NCI-H1436 treated with DMSO at 0.1 percent for 48 hours (cell line): ENCODE measurements around the gene UGT2A1.
"Not testable (repeated sequence)": the region's sequence is repeated elsewhere in the genome, so short reads cannot be mapped to it uniquely, and the experiment has no call there.

Source experiments
- DNase-seq: peaks from one replicate; lab custom pipeline; 2025; lab: John Stamatoyannopoulos, UW

UGT2A1 gene

DNA sequence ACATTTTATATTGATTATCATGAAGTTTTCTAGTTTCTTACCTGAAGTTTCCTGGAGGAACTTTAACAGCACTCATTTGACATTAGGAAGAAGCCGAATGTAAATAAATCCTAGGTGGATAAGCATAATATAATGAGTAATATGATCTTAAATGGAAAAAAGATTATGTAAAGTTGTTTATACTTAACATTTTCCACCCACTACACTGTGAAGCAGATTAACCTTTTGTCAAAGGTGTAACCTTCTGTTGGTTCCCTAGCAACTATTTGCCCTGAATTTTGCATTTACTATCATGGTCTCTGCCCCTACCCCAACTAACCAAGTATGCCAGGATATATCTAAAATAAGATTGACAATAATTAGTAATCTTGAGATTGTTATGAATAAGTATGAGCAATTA is at the start of gene UGT2A1:
TSS of gene UGT2A1 (minus strand) at position 101 of the 400 bp plus-strand sequence. CDS start 5,603 bp downstream, outside the sequence.
- no peak for DNase-seq

DNA sequence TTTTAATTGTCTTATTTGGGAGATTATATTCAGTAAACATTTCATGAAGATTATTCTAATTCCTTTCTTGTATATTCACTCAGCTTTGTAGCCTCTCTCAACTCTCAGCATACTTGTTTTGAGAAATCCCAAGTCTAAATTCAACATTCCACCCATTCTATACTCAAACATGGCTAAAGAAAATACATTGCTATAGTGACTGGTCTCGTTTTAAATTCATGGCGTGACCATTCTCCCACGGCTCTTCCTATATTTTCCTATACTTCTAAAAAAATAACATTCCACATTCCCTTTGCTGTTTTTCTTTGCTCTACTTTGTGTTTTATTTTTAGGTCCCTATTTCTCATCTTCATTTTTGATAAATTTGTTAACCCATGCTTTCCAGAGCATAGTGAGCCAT is 49.2 kb upstream of the UGT2A1 start:
- DNase-seq = no peak

DNA sequence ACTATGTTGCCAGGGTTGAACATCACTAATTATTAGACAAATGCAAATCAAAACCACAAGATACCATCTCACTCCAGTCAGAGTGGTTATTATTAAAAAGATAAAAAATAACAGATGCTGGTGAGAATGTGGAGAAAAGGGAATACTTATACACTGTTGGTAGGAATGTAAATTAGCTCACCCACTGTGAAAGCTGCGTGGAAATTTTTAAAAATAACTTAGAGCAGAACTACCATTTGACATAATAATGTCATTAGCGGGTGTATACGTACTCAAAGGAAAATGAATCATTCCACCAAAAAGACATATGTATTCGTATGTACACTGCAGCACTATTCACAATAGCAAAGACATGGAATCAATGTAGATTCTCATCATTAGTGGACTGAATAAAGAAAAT is 48.6 kb upstream of the UGT2A1 start:
- no peak for DNase-seq

DNA sequence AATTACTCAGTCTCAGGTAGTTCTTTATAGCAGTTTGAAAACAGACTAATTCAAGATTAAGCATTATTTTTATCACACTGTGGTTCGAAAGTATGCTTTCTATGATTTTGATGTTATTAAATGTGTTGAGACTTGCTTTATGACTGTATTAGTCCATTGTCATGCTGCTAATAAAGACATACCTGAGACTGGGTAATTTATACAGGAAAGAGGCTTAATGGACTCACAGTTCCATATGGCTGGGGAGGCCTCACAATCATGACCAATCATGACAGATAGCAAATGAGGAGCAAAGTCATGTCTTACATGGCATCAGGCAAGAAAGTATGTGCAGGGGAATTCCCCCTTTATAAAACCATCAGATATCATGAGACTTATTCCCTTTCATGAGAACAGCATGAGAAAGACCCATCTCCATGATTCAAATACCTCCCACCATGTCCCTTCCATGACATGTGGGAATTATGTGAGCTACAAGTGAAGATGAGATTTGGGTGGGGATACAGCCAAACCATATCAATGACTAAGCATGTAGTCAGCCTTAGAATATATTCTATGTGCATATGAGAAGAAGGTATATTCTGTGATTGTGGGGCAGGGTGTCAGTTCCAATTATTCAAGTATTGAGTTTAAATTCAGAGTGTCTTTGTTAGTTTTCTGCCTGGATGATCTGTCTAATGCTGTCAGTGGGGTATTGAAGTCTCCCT is 44.6 kb upstream of the UGT2A1 start:
- no peak for DNase-seq

DNA sequence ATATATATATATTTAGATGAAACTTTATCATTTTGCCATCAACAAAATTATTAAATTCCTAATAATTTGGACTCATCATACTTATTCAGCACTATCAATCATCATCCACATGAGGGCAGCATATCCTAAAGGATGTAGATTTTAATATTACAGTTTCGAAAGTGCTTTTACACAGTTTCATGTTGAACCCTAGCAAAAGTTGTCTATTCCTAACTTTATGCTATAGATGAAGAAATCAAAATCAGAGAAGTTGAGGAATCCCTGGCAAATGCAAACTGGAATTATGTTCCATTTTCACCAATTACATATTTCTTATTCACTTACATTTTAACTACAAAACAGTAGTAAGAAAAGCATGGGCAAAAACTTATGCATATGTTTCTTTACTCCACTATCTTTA is 36.6 kb upstream of the UGT2A1 start:
- DNase-seq = no peak

DNA sequence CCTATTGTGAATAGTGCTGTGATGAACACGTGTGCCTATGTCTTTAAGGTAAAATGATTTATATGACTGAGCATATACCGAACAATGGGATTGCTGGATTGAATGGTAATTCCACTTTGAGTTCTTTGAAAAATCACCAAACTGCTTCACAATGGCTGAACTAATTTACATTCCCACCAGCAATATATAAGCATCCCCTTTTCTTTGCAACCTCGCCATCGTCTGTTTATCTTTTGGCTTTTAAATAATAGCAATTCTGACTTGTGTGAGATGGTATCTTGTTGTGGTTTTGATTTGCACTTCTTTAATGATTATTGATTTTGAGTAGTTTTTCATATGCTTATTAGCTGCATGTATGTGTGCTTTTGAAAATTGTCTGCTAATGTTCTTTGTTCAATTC is 31.8 kb upstream of the UGT2A1 start:
- DNase-seq = peak; percentile 32

DNA sequence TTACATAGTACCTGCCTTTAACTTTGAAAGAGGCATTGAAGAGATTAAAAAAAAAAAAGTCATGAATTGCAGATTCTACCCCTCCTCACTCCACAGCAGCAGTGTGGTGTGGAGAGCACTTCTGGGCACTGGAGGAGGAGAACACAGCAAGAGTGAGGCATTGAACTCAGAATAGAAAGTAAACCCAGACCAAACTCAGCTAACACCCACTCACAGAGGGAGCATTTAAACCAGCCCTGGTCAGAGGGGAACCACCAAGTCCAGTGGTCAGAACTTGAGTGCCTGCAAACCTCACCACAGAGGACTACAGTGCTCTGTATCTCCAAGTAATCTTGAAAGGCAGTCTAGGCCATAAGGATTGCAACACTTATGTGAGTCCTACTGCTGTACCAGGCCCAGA is 15.6 kb upstream of the UGT2A1 start:
- DNase-seq = no peak

DNA sequence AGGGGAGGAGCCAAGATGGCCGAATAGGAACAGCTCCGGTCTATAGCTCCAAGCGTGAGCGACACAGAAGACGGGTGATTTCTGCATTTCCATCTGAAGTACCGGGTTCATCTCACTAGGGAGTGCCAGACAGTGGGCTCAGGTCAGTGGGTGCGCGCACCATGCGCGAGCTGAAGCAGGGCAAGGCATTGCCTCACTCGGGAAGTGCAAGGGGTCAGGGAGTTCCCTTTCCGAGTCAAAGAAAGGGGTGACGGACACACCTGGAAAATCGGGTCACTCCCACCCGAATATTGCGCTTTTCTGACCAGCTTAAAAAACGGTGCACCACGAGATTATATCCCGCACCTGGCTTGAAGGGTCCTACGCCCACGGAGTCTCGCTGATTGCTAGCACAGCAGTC is 11.0 kb upstream of the UGT2A1 start:
- not testable (repeated sequence) for DNase-seq

DNA sequence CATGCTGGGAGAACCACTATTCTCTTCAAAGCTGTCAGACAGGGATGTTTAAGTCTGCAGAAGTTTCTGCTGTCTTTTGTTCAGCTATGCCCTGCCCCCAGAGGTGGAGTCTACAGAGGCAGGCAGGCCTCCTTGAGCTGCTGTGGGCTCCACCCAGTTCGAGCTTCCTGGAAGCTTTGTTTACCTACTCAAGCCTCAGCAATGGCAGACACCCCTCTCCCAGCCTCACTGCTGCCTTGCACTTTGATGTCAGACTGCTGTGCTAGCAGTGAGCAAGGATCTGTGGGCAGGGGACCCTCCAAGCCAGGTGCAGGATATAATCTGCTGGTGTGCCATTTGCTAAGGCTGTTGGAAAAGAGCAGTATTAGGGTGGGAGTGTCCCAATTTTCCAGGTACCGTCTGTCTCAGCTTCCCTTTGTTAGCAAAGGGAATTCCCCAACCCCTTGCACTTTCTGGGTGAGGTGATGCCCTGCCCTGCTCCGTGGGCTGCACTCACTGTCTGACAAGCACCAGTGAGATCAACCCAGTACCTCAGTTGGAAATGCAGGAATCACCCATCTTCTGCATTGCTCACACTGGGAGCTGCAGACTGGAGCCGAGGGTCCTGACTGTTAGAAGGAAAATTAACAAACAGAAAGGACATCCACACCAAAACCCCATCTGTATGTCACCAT is 8.2 kb upstream of the UGT2A1 start:
- DNase-seq = not testable (repeated sequence)

DNA sequence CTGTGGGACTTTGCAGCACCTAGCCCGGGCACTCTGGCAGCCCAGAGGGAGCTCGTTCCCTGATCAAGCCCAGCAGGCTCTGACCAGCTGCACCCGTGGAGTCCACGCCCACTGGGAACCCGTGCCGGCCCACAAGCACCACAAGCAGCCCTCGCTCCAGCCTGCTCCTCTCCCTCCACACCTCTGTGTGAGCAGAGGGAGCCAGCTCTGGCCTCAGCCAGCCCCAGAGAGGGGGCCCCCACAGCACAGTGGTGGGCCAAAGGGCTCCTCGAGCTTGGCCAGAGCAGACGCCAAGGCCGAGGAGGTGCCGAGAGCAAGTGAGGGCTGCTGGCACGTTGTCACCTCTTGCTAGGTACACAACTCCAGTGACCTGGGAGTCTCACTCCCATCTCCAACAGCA is 5.1 kb upstream of the UGT2A1 start:
- no peak for DNase-seq

DNA sequence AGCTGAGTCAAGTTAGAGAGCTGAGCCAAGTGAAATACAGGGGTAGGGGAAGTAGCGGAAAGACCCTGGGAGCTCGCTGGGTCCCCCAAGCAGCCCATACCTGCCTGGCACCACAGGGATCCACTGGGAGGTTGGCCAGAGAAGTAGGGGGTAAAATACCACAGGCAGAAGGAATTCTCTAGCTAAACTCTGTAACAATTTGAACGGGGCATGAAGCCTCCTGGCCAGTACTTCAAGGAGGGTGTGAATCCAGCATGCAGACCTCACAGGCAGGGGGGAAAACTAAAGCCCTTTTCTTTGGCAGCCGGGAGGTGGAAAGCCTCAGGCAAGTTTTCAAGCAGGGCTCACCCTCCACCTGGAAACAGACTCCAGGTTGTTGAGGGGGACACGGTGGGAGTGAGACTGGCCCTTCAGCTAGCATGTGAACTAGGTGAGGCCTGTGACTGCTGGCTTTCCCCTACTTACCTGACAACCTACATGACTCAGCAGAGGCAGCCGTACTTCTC is 3.7 kb upstream of the UGT2A1 start:
- DNase-seq = no peak

DNA sequence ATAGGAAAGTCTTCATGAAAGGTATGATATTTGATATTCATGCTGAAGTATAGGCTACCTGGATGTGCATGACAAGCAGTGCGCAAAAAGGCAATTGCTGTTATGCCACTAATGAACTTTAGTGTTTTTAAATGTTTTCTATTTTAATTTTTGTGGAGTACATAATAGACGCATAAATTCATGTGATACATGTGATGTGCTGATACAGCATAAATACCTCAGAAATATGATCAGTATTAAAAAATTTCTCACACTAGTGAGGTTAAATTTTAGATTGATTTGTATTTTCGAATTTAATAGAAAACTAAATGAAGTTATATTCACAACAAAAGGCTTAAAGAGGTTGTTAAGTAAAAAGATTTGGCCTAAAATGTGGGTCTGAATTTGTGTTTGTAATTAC is 2.2 kb downstream of the UGT2A1 start:
- DNase-seq = no peak

DNA sequence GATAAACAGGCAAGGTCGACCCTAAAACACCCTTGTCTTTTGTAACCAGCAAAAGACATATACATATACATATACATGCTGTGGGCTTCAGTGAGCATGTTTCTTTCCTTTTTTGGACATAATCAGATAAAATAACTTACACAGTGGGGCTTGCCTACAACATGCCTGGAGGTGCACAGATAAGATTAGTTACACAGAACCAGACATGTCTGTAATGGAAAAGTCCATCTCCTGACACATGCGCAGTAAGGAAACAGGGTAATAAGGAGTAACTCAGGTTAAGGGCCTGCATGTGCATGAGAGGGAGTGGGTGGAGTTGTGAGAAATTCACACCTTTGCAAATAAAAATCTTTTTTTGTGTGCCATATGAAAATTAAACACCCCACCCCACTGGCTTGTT is 3.4 kb downstream of the UGT2A1 start:
- no peak for DNase-seq

DNA sequence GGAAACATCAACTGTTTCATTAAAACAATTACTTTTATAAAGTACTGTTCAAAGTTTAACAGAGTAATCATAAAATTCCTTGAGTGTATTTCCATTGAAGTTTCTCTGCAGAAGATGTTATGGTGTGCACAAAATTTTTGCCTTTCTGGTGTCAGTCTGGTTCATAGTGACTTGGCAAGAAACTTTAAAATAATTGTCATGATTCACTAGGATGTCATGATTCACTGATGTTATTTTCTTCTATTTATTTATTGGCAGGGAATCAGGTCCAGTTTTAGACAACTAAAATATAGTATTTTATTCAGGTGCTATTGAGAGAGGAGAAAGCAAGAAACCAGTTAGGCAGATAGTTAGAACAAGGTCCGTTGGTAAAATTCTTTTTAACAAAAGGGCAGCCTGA is 3.8 kb downstream of the UGT2A1 start:
- no peak for DNase-seq

DNA sequence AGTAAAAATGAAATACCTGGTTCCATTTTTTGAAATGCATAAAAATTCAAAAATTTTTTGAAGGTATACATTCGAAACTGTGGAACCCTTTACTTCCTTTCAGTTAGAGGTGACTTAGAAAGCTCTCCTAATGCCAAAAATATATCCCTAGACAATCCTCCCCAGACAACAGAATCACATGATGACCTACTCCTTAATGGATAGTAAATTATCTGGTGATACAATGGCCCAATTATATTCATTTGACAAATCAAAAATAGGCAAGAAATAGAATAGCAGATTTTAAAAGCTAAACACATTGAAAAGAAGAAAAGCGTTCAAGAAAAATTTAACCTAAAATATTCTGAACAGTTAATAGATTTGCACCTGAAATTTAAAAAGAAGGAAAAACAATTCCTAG is 10.1 kb downstream of the UGT2A1 start:
- no peak for DNase-seq

DNA sequence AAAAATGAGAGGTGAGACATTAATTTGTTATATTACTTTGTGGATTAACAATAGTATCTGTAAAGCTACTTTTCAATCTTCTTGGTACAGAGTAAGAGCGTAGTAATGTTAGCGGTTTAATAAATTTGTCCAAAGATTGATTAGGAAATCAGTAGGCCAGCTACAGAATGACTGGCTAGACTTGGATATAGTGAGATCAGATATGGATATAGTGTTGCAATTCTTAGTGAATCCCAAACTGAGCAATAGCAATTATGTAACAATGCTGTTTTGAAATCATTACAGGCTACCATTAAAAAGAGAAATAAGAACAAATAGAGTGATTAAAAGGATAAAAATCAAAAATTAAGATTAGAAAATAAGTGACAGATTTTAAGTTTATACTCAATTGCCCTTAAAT is 12.8 kb downstream of the UGT2A1 start:
- no peak for DNase-seq

DNA sequence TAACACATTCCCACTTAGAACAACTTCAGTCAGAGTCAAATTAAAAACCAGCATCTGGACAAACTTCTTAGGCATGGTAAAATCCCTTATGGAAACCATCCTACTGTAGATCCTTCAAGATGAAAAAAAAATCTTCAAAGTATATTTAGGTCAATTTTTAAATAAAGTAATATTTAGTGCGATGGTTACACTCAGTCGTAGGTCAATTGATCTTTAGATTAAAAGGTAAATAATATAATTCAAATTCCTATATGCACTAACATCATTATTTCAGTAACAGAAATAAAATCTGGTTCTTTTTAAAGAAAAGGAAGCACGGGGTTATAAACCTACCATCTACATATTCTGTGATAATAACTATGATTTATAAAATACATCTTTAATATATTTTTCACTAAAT is 13.5 kb downstream of the UGT2A1 start, which contains the start of gene UGT2A2:
TSS of gene UGT2A2 (minus strand) at position 101 of the 400 bp plus-strand sequence. CDS start at position 99, 2 bp downstream.
- no peak for DNase-seq

DNA sequence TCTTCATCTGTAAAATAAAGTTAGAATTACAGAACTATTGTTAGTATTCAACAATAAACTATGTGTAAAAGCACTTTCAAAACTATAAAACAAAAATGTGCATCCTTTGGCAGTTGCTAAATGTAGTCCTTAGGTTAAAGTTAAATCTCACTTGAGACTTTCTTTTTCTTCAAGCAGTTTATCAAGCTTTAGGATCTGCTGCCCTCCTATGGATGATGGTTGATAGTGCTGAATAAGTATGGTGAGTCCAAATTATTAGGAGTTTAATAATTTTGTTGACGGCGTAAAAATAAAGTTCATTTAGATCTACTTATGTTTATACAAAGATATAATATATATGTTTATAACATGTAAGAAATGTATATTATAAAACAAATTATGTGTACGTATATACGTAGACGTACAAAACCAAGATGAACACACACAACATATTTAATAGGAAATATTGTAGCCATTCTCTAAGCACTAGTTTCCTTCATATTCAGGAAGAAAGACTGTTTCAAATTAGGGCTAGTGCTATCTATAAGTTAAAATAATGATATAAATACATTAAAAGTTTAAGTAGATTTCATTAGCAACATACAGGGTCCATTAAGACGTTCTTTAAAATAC is 35.9 kb downstream of the UGT2A1 start:
- peak; percentile 31 for DNase-seq

DNA sequence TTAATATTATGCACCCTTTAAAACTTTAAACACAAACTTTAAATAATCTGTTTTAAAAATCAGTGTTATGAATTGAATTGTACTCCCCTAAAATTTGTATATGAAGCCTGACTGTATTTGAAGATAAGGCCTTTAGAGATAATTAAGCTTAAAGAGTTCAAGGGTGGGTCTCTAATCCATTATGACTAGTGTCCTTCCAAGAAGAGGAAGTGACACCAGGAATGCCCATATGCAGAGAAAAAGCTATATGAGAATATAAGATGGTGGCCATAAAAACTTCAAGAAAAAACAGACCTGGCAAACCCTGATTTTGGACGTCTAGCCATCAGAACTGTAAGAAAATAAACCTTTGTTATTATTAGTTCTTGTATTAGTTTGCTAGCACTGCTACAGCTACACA is 42.6 kb downstream of the UGT2A1 start:
- DNase-seq = no peak

DNA sequence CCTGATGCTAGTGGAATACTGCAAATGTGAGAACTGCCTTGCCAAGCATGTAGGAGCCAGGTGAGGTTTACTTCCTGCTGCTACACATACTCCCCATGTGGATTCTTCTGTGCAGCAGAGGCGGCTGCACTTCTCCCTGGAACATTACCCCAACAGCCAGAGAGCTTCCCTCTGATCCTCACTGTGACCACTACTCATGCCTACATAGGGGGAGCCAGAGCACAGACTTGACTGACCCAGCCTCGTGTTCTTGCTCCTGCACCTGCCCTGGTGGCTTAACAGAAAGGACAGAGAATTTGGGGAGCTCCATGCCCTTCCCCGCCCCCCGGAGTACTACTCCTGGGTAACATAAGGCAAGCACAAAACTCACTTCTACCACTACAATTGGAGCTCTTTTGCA is 52.0 kb downstream of the UGT2A1 start:
- no peak for DNase-seq

DNA sequence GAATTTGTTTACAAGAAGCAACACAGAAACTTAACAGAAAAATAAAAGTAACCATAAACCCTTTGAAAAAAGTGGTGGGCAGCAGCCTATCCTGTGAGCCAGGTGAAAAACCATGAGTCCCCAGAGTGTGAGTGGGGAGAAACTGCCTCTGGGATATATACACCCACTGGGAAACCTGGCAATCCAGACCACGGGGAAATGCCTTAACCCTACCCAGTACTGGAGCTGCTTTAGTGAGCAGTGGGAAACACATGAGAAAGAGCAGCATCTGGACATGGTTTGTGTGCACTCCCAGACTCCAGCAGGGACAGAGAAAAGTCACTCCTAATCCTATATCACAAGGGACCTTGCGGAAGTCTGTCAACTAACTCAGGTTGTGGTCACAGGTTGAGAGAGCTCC is 53.0 kb downstream of the UGT2A1 start:
- DNase-seq = no peak

DNA sequence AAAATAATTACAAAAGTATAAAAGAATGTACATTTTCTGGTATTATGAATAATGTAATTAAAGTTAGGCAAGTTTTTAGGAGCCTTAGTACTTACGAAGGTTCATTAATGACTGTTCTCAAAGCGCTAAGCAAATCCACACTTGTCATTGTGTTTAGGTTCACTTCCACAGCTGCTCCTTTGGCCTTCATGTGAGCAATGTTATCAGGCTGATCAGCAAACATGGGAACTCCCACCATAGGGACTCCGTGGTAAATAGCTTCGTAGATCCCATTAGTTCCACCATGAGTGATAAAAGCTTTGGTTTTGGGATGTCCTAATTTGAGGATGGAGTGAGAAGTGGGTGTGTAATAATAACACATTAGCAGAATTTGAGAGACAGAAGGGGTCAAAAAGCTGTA is 58.7 kb downstream of the UGT2A1 start:
- DNase-seq = no peak

DNA sequence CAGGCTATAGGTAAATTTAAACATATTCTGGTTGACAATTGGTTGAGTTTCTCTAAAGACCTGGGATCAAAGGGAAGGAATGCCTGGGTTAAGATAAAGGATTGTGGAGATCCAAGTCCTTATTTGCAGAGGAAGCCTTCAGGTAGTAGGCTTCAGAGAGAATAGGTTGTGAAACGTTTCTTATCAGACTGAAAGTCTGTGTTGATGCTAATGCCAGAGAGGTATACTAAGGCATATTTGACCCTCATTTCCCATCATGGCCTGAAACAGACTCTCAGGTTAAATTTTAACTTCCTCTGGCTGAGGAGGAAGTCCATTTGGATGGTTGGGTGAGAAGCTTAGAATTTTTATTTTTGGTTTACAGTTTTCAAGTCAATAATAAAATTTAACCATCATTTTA is 61.7 kb downstream of the UGT2A1 start:
- no peak for DNase-seq
